DND-41 (cell line): Measurements from ENCODE around the gene TIMM17B.
"Not testable (repeated sequence)": the region's sequence is repeated elsewhere in the genome, so short reads cannot be mapped to it uniquely, and the experiment has no call there.

Experiments used
- ATAC-seq: fragments of 200-7000 bp; cut with Tn5 transposase; 3 replicates; pipeline ENCODE4 v1.9.1; 2021; ENCODE audit warnings: low read depth; ENCODE audit not compliant: insufficient read depth
- DNase-seq: peaks from one replicate; pipeline ENCODE4 v3.0.0-alpha.2; 2020
- H2AFZ ChIP-seq: 2 replicates; pipeline ENCODE4 v1.6.0; 2012; ENCODE audit warnings: low read depth, low read length
- H3K27ac ChIP-seq: 2 replicates; pipeline ENCODE4 v1.5.1; 2012; ENCODE audit warnings: low read length, inconsistent platforms
- H3K27me3 ChIP-seq: fragments of 200-600 bp; sonication (generic); 2 replicates; pipeline ENCODE4 v1.6.0; 2012; ENCODE audit warnings: low read length, mild to moderate bottlenecking, inconsistent platforms; ENCODE audit not compliant: insufficient read depth, poor library complexity
- H3K36me3 ChIP-seq: 2 replicates; pipeline ENCODE4 v1.5.1; 2012; ENCODE audit warnings: low read length, inconsistent platforms; ENCODE audit not compliant: insufficient read depth
- H3K4me1 ChIP-seq: 2 replicates; pipeline ENCODE4 v1.5.1; 2012; ENCODE audit warnings: mild to moderate bottlenecking, low read length; ENCODE audit not compliant: insufficient read depth
- H3K4me2 ChIP-seq: 2 replicates; pipeline ENCODE4 v1.6.0; 2012; ENCODE audit warnings: mild to moderate bottlenecking, moderate library complexity, low read length, inconsistent platforms; ENCODE audit not compliant: insufficient read depth
- H3K4me3 ChIP-seq, 2 experiments: fragments of 200-600 bp in 1 of 2; shearing (Covaris generic) in 1 of 2; 2 replicates each; pipeline ENCODE4 v1.5.1; 2012 to 2016; ENCODE audit warnings: inconsistent platforms in 2 of 2, low read length in 2 of 2, mild to moderate bottlenecking in 2 of 2, low read depth in 1 of 2, moderate library complexity in 1 of 2
- H3K79me2 ChIP-seq: 2 replicates; pipeline ENCODE4 v1.6.0; 2012; ENCODE audit warnings: low read length, inconsistent platforms; ENCODE audit not compliant: insufficient read depth
- H3K9ac ChIP-seq: 2 replicates; pipeline ENCODE4 v1.6.0; 2012; ENCODE audit warnings: low read depth, mild to moderate bottlenecking, inconsistent platforms, low read length, moderate library complexity
- H3K9me3 ChIP-seq: 2 replicates; pipeline ENCODE4 v1.5.1; 2012; ENCODE audit warnings: low read length, moderate library complexity, mild to moderate bottlenecking, inconsistent platforms; ENCODE audit not compliant: insufficient read depth, severe bottlenecking
- H4K20me1 ChIP-seq: 2 replicates; pipeline ENCODE4 v1.6.0; 2012; ENCODE audit warnings: low read length; ENCODE audit not compliant: insufficient read depth
- CTCF ChIP-seq: IDR thresholded peaks from 2 replicates; pipeline ENCODE4 v1.5.1; 2012; ENCODE audit warnings: borderline replicate concordance, low read length, moderate library complexity, mild to moderate bottlenecking; ENCODE audit not compliant: poor library complexity, severe bottlenecking; ENCODE audit errors: extremely low read depth
- EZH2 ChIP-seq: IDR thresholded peaks from 3 replicates; pipeline ENCODE4 v1.6.1; 2012; ENCODE audit warnings: borderline replicate concordance, low read depth, mild to moderate bottlenecking, moderate library complexity, low read length, inconsistent platforms; ENCODE audit not compliant: severe bottlenecking

The TIMM17B gene

GRCh38 chrX:48891402-48892288 is 5.9 kb downstream of the TIMM17B start:
- ATAC-seq (no peak), DNase-seq (no peak)
- Histone ChIP-seq H3K4me1 (peaks cover 8% of the 10 kb centered on the region), H3K27ac (no peak overlapping the region), H3K4me2 (no peak overlapping the region), H2AFZ (no peak overlapping the region), H3K27me3 (no peaks in the 10 kb centered on the region), H3K4me3 (no peak overlapping the region), H3K9me3 (no peaks in the 10 kb centered on the region), H4K20me1 (peaks cover 15% of the 10 kb centered on the region), H3K79me2 (peaks cover 20% of the 10 kb centered on the region), H3K36me3 (peaks cover 22% of the 10 kb centered on the region), H3K9ac (no peak overlapping the region)
- TF ChIP-seq CTCF (no peak), EZH2 (no peak)

GRCh38 chrX:48890934-48891401 is 6.6 kb downstream of the TIMM17B start:
- Histone ChIP-seq H3K4me2 (no peak overlapping the region), H2AFZ (no peak overlapping the region), H3K27me3 (no peaks in the 10 kb centered on the region), H3K9me3 (no peaks in the 10 kb centered on the region), H3K27ac (no peak overlapping the region), H4K20me1 (peaks cover 11% of the 10 kb centered on the region; the same call in 1 of the 2 replicates), H3K4me3 (no peak overlapping the region), H3K36me3 (peaks cover 22% of the 10 kb centered on the region), H3K4me1 (0 out of 2 replicates have a peak, but pooled peaks cover 2% of the 10 kb centered on the region), H3K79me2 (peaks cover 13% of the 10 kb centered on the region; the same call in 1 of the 2 replicates), H3K9ac (no peak overlapping the region)
- ATAC-seq (no peak), DNase-seq (no peak)
- TF ChIP-seq EZH2 (no peak), CTCF (no peak)

- TF ChIP-seq CTCF (no peak), EZH2 (no peak)
- Histone ChIP-seq H3K4me3 (no peak overlapping the region), H3K9me3 (no peaks in the 10 kb centered on the region), H4K20me1 (peaks cover 7% of the 10 kb centered on the region; the same call in 1 of the 2 replicates), H3K27ac (no peak overlapping the region), H3K36me3 (peaks cover 21% of the 10 kb centered on the region), H3K4me2 (no peak overlapping the region), H3K4me1 (0 out of 2 replicates have a peak, but pooled peaks cover 2% of the 10 kb centered on the region), H2AFZ (no peak overlapping the region), H3K27me3 (no peaks in the 10 kb centered on the region), H3K79me2 (peaks cover 9% of the 10 kb centered on the region; the same call in 1 of the 2 replicates), H3K9ac (no peak overlapping the region)
- no peak for ATAC-seq
- no peak for DNase-seq
Observed at GRCh38 chrX:48890296-48890925, 7.2 kb downstream of the TIMM17B start.

- H2AFZ ChIP-seq, H4K20me1 ChIP-seq, DNase-seq, H3K27me3 ChIP-seq, H3K9ac ChIP-seq, H3K4me3 ChIP-seq, H3K4me2 ChIP-seq, ATAC-seq, H3K9me3 ChIP-seq, H3K4me1 ChIP-seq, H3K79me2 ChIP-seq, H3K27ac ChIP-seq, H3K36me3 ChIP-seq: not testable (repeated sequence)
Observed at GRCh38 chrX:48886586-48886985, 11.0 kb downstream of the TIMM17B start.
